Cardiac septum (tissue), 1 donor: ENCODE data around the gene TCF7L2. TPM values are rescaled to one million over a fixed set of nuclear protein-coding genes. Genes with fewer than 3 reads are reported as not detected.

Experiments used
- DNase-seq: peaks from one replicate; pipeline ENCODE4 v3.0.0-alpha.2; 2020; ENCODE audit warnings: low spot score
- intact Hi-C: fragments of 100-400 bp; cut with DNase I; formaldehyde crosslinking; loops from one replicate; pipeline ENCODE4 v1.14.0; 2022
- total RNA-seq: library from RNA; stranded (reverse); fragmentation: NEBNext Ultra II Directional; extraction: Animal tissue kit (Norgen Biotek cat#: 25700); gene quantifications from one replicate; pipeline ENCODE4 v1.2.1, GENCODE V29; 2021
- donor health status: DM: no; HTN: no; CAD: no.

Gene TCF7L2
- total RNA-seq, 1 donor from 2014 or later = 11.7 TPM

GRCh38 chr10:113126229-113127201 lies 176.5 kb downstream of the TCF7L2 start:
- intact Hi-C loops = loop anchor here (2.0 to 10.0 kb wide), 4 partner anchors 174 to 652 kb away; partner anchors contain the start of gene TCF7L2
- no peak for DNase-seq

GRCh38 chr10:113127261-113127900 lies 177.3 kb downstream of the TCF7L2 start:
- intact Hi-C loops = loop anchor here (2.0 to 10.0 kb wide), 4 partner anchors 175 to 653 kb away; partner anchors contain the start of gene TCF7L2

GRCh38 chr10:113127901-113128283 lies 177.8 kb downstream of the TCF7L2 start:
- intact Hi-C loops = loop anchor here (2.0 to 10.0 kb wide), 4 partner anchors 176 to 653 kb away; partner anchors contain the start of gene TCF7L2

More at GRCh38 chr10:113127261-113127900, 177.3 kb downstream of the TCF7L2 start:
- DNase-seq = no peak

DNA sequence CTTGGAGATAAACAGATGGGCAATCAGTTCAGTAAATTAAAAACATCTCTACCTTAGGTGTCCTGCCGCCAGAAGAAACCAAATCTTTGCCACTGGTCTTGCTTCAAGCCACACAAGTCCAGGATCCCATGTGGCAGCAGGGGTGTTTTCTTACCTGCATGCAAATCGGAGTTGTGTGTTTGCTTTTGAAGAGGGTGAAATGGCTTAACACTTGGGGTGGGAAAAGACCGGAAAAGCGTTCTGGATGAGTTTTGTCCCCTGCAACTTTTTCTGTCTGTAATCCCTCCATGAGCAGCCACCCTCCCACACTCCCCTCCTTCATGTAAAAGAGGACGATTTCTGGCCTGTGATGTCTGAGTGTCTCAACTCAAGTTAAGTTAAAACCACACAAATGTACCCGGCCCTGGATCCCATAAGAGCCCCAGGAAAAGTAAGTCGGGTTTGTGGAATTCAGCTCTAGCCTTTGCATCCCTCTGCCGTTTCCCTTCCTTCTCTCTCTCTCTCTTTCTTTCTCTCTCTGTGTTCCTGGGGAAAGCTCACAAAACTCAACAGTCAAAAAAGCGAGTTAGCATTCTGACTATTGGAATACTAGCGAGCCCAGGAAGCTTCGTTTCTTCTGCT lies 178.5 kb downstream of the TCF7L2 start:
- DNase-seq = no peak
- intact Hi-C loops = loop anchor here (5.0 to 10.0 kb wide), 3 partner anchors 176 to 654 kb away; partner anchors contain the start of gene TCF7L2

More at GRCh38 chr10:113127901-113128283, 177.8 kb downstream of the TCF7L2 start:
- DNase-seq = no peak

- no peak for DNase-seq
- intact Hi-C loops = loop anchor here (5.0 to 10.0 kb wide), 3 partner anchors 177 to 654 kb away; partner anchors contain the start of gene TCF7L2
Measured at GRCh38 chr10:113129117-113129516, 179.1 kb downstream of the TCF7L2 start.

DNA sequence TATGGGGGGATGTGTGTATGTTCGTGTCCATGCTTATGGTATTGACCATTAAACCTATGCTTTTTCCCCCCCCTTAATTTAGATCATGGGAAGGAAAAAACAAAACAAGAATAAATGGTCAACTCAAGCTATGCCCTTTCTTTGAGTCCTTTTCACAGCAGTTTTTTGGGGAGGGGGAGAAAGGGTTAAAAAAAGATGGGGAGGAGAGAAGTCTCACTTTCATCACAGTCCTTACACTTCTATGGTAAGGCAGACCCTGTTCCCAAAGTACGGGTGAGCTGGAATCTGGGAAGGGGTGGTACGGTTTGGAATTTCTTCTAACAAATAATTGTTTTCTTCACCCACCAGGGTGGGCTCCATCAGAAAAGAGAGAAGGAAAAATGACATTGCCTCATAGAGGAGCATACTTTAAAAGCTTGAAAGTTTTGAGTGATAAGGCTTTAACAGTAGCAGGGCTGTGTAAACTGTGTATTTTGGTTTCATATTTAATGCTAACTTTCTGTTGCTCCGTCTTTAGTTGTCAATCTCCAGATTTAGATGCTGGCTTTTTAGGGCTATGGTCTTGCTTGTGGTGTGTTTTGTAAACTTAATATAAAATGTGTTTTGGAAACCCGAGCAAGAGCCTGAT lies 180.1 kb downstream of the TCF7L2 start:
- intact Hi-C loops = loop anchor here (5.0 to 10.0 kb wide), 2 partner anchors 252 to 395 kb away; no protein-coding TSS in a partner anchor
- no peak for DNase-seq

DNA sequence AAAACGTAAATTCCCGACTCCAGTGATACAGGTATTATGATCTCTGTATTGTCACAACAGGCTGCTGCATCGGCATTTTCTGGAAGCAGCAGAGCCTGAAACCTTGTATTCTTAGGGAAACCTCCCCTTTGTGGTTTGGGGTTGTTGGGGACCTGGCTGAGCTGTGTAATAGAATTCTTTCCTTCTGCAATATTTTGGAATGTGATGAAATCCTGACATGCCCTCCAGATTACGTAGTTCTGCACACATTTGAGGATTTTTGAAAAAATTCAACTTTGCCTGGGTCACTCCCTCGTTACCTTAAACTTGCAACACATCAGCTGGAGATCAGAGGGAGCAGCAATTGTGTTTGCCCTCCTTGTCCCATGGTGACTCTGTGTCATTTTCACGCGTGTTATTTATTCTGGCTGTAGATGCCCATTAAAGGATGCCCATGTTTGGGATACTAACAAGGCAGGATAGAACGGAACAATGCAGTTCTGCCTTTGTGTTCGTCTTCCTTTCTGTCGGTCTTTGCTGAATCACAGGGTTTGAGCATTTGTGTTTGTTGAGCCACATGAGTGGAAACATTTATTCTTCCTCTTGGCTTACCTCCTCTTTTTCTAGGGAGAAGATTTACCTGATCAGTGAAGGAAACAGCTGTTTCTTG lies 181.7 kb downstream of the TCF7L2 start:
- intact Hi-C loops = loop anchor here (5.0 to 10.0 kb wide), 2 partner anchors 251 to 393 kb away; no protein-coding TSS in a partner anchor
- no peak for DNase-seq

- DNase-seq = no peak
- intact Hi-C loops = loop anchor here (5.0 to 10.0 kb wide), 2 partner anchors 250 to 392 kb away; no protein-coding TSS in a partner anchor
Measured at GRCh38 chr10:113132591-113133121, 182.6 kb downstream of the TCF7L2 start.

DNA sequence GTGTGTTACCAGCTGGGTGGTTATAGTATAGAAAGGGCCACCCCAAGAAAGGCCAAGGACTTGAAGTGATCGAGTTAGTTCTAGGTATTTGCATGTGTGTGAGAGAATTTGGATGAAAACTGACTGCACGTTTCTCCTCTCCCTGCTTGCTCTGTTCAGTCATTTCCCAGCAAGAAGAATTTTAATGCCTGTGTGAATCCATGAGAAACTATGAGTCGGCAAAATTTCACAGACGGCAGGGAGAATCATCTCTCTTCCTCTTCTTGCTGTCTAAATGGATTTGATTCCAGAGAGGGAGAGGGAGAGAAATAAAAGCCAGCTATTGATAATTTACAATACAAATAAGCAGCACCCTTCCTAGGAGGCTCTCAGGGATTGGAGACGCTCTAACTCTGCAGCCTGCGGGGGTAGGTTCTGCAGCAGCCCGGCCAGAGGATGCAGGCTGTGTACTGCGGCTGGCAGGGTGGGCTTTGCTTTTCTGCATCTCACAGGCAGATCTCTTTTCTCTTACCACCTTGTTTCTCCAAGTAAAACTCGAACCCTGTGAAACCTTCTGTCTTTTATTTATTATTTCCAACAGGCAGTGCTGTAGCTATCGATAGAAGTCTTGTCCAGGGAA lies 183.6 kb downstream of the TCF7L2 start:
- intact Hi-C loops = loop anchor here (5.0 to 10.0 kb wide), 2 partner anchors 249 to 391 kb away; no protein-coding TSS in a partner anchor
- no peak for DNase-seq

DNA sequence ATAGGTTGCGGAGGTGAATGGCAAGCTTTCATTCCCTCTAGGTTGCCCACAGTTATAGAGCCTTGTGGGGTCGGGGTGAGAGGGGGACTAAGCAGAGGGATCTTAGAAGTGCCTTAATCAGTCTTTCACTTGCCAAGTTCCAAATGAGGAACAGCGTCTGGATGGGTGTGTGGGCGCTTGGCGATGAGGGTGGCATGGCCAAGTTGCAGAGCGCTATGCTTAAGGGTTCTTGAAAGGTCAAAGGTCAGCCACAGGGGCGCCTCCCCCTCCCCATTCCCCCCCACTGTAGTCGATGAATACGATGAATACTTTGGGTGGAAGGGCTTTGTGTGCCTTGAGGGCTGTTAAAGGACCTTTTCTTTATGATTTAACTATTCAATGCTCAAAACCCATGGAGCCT lies 185.0 kb downstream of the TCF7L2 start:
- intact Hi-C loops = loop anchor here (10.0 kb wide), 1 partner anchor 390 kb away; no protein-coding TSS in a partner anchor
- DNase-seq = no peak

DNA sequence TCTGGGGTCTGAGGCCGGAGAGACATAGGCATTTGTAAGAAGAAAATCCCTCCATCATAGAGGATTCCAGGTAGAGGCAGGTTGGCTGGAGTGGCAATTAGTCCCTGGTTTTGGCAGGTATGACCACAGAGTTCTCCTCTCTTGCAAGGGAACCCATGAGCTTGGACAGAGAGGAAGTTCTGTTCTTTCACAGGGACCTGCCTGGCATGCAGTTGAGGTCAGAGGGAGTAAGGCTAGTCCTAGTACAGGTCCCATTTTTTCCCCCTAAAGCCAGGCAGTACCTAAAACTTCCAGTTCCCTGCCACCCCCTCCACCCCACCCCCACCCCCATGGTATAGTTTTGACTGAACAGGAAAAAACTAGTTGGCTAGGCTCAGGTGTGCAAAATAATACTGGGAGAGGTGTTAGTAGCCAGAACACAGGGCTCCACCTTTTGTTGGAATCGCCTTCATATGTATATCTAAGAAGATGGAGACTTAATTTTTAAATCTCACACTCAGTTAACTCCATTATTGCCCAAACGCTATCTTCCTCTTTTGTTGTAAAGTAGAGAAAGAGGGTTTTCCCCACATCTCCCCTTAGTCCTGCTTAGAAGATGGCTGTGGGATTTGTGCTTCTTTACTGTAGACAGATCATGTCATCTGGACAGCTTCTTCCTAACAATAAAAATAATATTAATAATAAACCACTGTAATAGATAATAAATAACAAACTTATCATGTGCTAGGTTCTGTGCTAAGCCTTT lies 188.1 kb downstream of the TCF7L2 start:
- DNase-seq = no peak
- intact Hi-C loops = loop anchor here (10.0 kb wide), 1 partner anchor 387 kb away; no protein-coding TSS in a partner anchor

GRCh38 chr10:113138937-113139585 lies 189.0 kb downstream of the TCF7L2 start:
- intact Hi-C loops = loop anchor here (10.0 kb wide), 1 partner anchor 386 kb away; no protein-coding TSS in a partner anchor
- no peak for DNase-seq

DNA sequence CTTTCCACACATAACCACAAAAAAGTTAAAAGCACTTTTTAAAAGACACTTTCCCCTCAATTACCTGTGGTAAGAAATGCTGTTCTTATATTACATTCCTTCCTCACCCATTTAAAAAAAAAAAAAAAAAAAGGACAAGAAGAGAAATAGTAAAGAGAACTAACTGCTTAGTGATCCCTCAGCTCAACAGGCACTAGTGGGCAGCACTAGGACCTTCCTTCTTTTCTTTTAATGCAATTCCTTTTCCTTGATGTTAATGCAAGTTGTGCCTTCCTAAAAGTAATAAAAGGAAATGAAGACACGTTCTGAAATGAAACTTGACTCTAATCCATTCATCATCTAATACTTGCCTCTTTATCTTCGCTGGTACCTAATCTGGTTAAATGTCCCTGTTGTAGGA lies 189.7 kb downstream of the TCF7L2 start:
- intact Hi-C loops = loop anchor here (10.0 kb wide), 1 partner anchor 385 kb away; no protein-coding TSS in a partner anchor
- DNase-seq = no peak

- intact Hi-C loops = no loop called here
Measured at GRCh38 chr10:113140143-113141011, 190.3 kb downstream of the TCF7L2 start.

DNA sequence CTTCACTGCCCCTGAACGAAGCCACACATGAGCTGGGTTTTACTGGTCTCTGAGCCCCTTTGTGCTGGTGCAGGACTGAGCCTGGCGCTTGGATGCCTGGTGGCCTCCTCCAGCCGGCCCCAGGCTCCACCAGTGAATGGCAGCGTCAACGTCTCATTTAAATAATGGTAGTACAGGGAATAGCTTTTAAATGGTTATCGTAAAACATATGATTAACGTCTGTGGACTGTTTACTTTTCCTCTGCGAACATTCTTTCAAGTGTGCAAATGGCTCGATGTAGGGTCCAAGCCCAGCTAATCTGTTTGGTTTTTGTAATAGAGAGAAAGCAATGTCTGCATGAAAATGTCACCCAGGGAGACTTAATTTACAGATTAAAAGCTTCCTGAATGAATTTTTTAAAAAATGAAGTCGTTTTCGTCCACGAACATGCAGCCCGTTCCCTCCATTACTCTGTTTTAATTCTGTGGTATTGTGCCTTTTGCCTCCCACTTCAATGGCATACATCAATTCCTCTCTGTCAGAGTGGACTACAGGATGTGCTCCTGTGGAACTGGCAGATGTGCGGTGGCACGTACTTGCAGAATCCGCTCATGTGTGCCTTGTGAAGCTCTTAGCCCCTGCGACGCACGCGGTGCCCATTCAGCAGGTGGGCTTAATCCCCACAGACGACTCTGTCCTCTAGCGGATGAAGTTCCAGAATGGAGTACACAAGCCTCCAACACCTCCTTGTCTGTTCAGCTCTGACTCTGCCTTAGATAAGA lies 192.7 kb downstream of the TCF7L2 start:
- intact Hi-C loops = no loop called here
- DNase-seq = no peak

More at GRCh38 chr10:113140143-113141011, 190.3 kb downstream of the TCF7L2 start:
- DNase-seq = no peak
